NCI-H226 (cell line): Measurements from ENCODE around the gene DYNLL2.
"Not testable (repeated sequence)": the region's sequence is repeated elsewhere in the genome, so short reads cannot be mapped to it uniquely, and the experiment has no call there.

Experiments used
- DNase-seq: peaks from one replicate; pipeline ENCODE4 v3.0.0-alpha.2; 2015

DYNLL2 gene

GRCh38 chr17:58073266-58073665 lies 10.0 kb upstream of the DYNLL2 start:
- DNase-seq: not testable (repeated sequence)

GRCh38 chr17:58074406-58074805 lies 8.8 kb upstream of the DYNLL2 start:
- DNase-seq: not testable (repeated sequence)

- DNase-seq: no peak
These were observed 3.8 kb upstream of the DYNLL2 start for GRCh38 chr17:58079300-58080033.

GRCh38 chr17:58081646-58082340 lies 1.4 kb upstream of the DYNLL2 start:
- DNase-seq: no peak

GRCh38 chr17:58082341-58082869 lies 814 bp upstream of the DYNLL2 start:
- no peak for DNase-seq

DNA sequence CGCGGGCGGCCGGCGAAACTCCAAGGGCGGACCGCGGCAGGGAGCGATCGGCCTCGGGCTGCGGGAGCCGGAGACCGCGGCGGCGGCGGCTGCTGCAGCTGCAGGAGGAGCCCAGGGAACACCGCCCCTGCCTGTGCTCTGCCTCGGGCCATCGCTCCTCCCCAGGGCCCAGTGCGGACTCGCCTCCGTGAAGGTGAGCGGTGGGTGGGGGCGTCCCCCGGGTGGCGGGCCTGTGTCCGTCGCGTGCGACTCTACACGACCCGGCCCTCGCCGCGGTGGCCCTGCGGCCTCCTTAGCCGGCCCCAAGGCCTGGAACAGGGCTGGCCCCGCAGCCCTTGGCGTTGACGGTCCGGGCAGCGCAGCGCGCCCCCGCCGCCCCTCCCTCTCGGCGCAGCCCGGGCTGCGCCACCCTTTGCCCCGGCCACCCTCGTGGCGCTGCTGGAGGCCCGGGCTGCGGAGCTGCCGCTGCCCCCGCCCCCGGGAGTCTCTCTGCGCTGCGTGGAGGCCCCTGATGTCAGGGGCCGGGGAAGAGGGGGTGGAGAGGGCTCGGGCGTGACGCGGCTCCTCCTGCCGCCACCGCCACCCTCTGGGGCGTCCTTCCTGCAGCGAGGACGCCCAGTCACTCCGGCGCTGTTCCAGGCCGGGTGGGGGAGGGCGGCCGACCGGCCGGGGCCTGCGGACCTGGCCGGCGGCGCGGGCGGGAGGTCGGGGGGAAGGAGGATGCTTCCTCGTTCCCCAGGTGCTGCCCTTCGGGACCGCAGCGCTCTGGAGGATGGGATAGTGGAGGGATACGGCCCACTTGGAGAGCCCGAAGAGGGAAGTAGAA lies 485 bp downstream of the DYNLL2 start:
- DNase-seq: peak; percentile 12

GRCh38 chr17:58084317-58084981 lies 1.2 kb downstream of the DYNLL2 start:
- no peak for DNase-seq

DNA sequence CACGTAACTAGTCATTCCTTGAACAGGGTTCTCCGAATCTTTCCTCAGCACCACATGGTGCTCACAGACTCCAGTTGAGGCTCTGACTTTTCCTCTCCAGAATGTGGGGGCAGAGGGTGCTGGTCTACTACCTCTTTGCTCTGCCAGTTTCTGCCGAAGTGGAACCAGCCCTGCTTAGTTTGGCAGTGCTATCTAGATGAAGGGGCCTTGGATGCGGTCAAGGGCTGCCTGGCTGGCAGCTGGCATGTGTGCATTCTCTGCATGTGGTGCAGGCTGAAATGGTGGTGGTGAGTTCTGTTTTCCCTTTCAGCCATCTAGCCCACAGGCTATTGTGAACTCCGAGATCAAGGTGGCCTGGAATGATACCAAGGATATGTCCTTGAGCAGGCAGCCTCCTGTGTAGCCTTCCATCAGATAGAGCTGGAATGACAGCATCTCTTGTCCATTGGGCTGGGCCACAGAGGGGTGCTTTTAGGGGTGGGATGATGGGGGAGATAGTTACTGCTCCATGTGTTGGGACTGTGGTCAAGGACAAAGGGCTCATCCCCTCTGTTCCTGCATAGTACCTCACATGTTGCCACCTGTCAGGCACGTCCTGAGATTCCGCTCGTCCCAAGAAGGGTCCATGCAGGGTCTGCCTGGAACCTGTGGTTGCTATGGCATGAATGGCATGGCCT lies 2.0 kb downstream of the DYNLL2 start:
- no peak for DNase-seq

GRCh38 chr17:58086953-58087352 lies 3.7 kb downstream of the DYNLL2 start:
- no peak for DNase-seq

DNA sequence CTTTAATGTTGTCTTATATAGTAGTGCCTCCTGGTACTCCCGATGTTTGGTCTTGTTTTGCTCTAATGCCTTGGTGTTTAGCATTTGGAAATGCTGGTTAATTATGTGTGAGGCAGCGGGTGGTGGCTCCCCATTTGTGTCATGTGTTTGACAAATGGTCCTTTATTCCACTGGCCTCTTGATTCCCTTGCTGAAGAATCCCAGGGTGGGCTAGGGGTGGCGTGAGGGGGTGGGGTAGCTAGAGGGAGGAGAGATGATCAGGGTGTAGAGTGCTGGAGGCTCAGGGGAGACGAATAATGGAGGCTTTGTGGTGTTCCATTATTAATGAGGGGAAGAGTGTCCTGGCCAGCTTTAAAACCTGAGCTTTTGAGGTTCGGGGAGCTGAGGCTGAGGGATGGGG lies 5.4 kb downstream of the DYNLL2 start:
- DNase-seq: no peak

- no peak for DNase-seq
These were observed 5.9 kb downstream of the DYNLL2 start for GRCh38 chr17:58089111-58089510.

DNA sequence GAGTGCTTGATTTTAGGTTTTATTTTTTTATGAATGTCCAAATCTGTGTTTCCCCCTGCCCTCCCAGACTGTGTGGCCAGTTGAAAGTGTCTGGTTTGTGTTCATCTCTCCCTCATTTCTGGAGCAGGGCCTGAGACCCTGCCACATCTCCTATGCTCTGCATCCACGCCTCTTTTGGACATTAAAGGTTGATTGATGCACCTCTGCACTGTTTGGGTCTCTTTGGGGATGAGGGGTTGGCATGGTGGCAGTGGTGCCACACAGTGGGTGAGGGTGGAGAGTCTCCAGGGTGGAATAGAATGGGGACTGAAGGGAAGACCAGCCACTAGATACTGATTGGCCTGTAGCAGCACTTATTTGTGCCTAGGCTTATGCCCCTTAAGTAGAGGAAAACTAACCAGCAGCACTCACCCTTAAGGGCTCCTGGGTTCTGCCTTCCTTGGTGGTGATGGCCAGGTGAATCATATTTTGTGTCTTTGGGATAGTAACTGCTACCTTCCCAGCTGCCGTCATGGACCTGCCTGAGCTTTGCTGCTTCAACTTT lies 7.9 kb downstream of the DYNLL2 start:
- no peak for DNase-seq

DNA sequence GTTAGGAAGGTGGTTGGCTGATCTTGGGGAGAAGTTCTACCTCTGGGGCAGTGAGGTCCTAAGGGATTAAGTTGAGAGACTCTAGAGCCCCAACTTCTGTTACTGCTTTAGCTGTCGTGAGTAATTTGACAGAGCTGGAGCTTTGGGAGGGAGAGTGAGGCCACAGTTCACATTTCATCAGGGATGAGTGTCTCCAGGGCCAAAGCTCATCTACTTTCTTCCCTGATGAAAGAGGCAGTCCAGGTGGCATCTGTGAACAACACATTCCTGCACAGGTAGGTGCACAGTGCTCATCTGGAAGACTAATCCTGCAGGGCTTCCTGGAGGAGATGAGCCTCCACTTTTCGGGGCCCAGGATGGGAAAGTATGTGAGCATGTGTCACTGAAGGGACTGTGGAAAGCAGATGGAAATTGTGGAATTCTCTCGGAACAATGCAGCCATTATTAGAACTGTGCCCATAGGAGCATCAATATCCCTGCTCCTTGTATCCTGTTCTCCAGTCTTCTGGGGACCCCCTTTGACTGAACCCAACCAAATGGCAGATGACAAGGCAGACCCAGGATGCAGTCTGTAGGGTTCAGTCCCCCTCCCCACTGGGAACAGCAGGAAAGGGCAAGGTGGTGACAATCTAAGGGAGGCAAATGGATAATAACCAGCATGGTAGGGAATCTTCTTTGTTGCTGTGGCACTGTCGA lies 9.0 kb downstream of the DYNLL2 start:
- no peak for DNase-seq

DNA sequence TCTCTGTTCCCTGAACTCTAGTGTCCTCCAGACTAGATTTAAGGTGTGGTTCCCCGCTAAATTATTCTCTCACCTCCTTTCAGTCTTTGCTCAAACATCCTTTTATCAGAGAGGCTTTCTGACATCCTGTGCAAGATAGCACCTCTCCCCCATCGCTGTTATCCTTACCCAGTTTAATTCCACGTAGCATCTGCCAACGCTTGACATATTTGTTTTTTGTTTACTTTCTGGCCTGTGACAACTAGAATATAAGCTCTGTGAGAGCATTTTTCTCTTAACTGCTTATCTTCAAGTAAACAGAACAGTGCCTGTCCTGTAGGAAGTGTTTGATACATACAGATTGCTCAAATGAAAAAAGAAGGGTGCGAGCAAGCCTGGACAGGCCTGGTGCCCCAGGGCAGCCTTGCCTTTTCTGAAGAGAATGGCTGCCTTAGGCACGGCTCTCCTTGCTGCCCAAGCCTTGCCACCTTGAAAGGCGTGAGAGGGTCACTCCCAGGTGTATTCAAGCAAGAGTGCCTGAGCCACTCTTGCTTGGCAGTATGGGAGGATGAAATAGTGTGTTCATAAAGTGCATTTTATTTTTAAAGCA lies 9.7 kb downstream of the DYNLL2 start:
- DNase-seq: no peak

GRCh38 chr17:58094118-58094517 lies 10.9 kb downstream of the DYNLL2 start:
- DNase-seq: no peak

DNA sequence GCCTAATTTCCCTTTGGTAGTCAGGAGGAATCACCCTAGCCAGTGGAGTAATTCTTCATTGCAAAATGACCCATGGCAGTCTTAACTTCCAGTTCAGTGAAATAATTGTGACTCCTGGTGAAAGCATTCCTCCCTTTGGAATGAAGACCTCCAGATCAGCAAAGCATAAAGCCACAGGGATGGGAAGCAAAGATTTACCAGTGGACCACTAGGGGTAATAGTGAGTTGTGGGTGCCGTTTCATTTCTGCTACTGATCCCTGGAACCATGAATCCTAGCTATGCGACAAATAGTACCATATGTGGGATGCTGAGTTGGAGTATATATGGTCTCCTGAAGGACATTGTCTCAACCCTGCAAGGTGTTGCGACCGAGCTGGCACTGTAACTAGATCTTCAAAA lies 13.7 kb downstream of the DYNLL2 start:
- DNase-seq: no peak

GRCh38 chr17:58097384-58098088 lies 14.3 kb downstream of the DYNLL2 start:
- DNase-seq: no peak

- DNase-seq: no peak
These were observed 17.3 kb downstream of the DYNLL2 start for GRCh38 chr17:58100506-58100905.

- DNase-seq: not testable (repeated sequence)
These were observed 18.7 kb downstream of the DYNLL2 start for GRCh38 chr17:58101898-58102297.

DNA sequence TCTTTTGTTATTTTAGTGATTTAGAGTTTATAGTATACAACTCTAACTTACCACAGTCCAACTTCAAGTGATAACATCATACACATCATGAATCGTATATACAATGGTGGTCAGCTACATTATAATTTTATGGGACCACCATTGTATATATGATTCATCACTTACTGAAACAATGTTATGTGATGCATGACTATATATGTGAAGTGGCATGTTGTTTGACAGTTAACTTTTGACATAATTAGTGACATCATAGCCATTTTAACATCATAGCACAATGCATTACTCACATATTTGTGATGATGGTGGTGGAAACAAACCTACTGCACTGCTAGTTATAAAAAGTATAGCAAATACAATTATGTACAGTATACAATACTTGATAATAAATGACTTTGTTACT lies 21.9 kb downstream of the DYNLL2 start:
- no peak for DNase-seq
